Pancreas (tissue), 10 donors: ENCODE results near the gene DLX1. TPM values are rescaled to one million over a fixed set of nuclear protein-coding genes. Genes with fewer than 3 reads are reported as not detected.

Experiments
- ATAC-seq, 4 donors: fragments of 200-7000 bp; cut with Tn5 transposase; one replicate each; pipeline versions ENCODE4 v1.8.0 to v1.9.1; 2020; ENCODE audit warnings: mild to moderate bottlenecking in 4 of 4, moderate library complexity in 4 of 4
- DNase-seq, 6 donors: peaks; one replicate each; pipeline ENCODE4 v3.0.0-alpha.2; 2020
- FAIRE-seq: peaks from 2 replicates; lab custom pipeline; 2012; peaks lifted over from hg19 to GRCh38; lab: Jason Lieb, UNC
- H3K27ac ChIP-seq, 4 donors: fragments of 200-600 bp; sonication (generic); 1 replicate in 3 of 4; 2 replicates in 1 of 4; pipeline versions ENCODE4 v1.5.0 to v1.8.0; 2020
- H3K27me3 ChIP-seq, 4 donors: fragments of 200-600 bp; one replicate each; pipeline ENCODE4 v1.8.0; 2021
- H3K36me3 ChIP-seq, 3 donors: fragments of 200-600 bp; sonication (generic) in 1 of 3; one replicate each; pipeline versions ENCODE4 v1.5.0 to v1.8.0; 2020 to 2021
- H3K4me1 ChIP-seq, 3 donors: fragments of 200-600 bp; one replicate each; pipeline ENCODE4 v1.8.0; 2021
- H3K4me3 ChIP-seq, 4 donors: fragments of 200-600 bp; sonication (generic) in 2 of 4; one replicate each; pipeline versions ENCODE4 v1.5.0 to v1.8.0; 2020 to 2021
- H3K9me3 ChIP-seq, 4 donors: fragments of 200-600 bp; one replicate each; pipeline ENCODE4 v1.8.0; 2021
- CTCF ChIP-seq, 4 donors: fragments of 200-600 bp; sonication (generic) in 3 of 4; IDR thresholded peaks; one replicate each; pipeline versions ENCODE4 v1.5.0 to v1.8.0; 2021; ENCODE audit warnings: antibody characterized with exemption in 4 of 4
- WGBS, 2 donors: extraction: QIAGEN DNeasy Blood & Tissue Kit; methylation state at CpG; one replicate each; pipeline ENCODE4 v1.1.7; 2013; 5-methylcytosine and 5-hydroxymethylcytosine counted together
- intact Hi-C, 3 donors: fragments of 100-400 bp; cut with DNase I; formaldehyde crosslinking; loops; one replicate each; pipeline versions ENCODE4 v1.11.1 to v1.14.2; 2022
- polyA plus RNA-seq, 2 donors: library from polyadenylated mRNA; stranded (reverse); fragments of 200-250 nt; gene quantifications; one replicate each; pipeline ENCODE4 v1.2.3, GENCODE V29; 2013
- total RNA-seq, 6 donors: library from RNA; stranded (reverse); fragmentation: NEBNext Ultra II Directional in 4 of 6; extraction: Animal tissue kit (Norgen Biotek cat#: 25700) in 4 of 6; gene quantifications; one replicate each; pipeline versions ENCODE4 v1.2.1 to v1.2.4, GENCODE V29; 2021 to 2023
- donor health status: healthy with polysubstance abuse.
- donor health status: DM: no; HTN: no; CAD: no; lungs with moderate emphysema.
- donor health status: DM: no; HTN: no; CAD: no.
- donor health status: control.
- donor health status: control.
- donor health status: Bipolar disorder and iron deficiency.
- donor health status: DM: yes; HTN: yes; CAD: no.
- donor health status: DM: no; HTN: no; CAD: no.
- donor health status: DM: no; HTN: no; CAD: no.
- donor health status: DM: yes; HTN: yes; CAD: no.

The DLX1 gene
- total and polyA plus RNA-seq, 8 donors, result 0.15 to 0.26 (median 0.25) TPM; not detected in 5

- intact Hi-C loops, result no loop called here
- WGBS, 2 donors, result 35 to 40% methylated on average over 7 of the region's 7 CpGs
- Histone ChIP-seq H3K4me3 (no peak overlapping the region), H3K27me3 (peaks cover 7 to 93% (median 33%) of the 10 kb centered on the region in 4 donors), H3K4me1 (peaks cover 0 to 27% (median 4%) of the 10 kb centered on the region in 3 donors), H3K36me3 (no peaks in the 10 kb centered on the region), H3K27ac (no peak overlapping the region), H3K9me3 (no peaks in the 10 kb centered on the region)
- FAIRE-seq (no peak), DNase-seq (no peak), ATAC-seq (no peak)
- no peak for TF ChIP-seq CTCF (IDR thresholded peaks at IDR 0.05)
These were observed 4.3 kb downstream of the DLX1 start for GRCh38 chr2:172089633-172090032.

GRCh38 chr2:172090044-172090961, 5.0 kb downstream of the DLX1 start:
- ATAC-seq (no peak), FAIRE-seq (no peak), DNase-seq (peak in 1 of 6 donors; percentile 61)
- WGBS, 2 donors, result 10 to 11% methylated on average over 39 of the region's 39 CpGs
- intact Hi-C loops, result no loop called here
- Histone ChIP-seq H3K27me3 (peaks cover 7 to 93% (median 32%) of the 10 kb centered on the region in 4 donors), H3K9me3 (no peaks in the 10 kb centered on the region), H3K36me3 (no peaks in the 10 kb centered on the region), H3K4me1 (peaks cover 0 to 28% (median 4%) of the 10 kb centered on the region in 3 donors), H3K4me3 (no peak overlapping the region), H3K27ac (no peak overlapping the region)
- no peak for TF ChIP-seq CTCF (IDR thresholded peaks at IDR 0.05)

- Histone ChIP-seq H3K4me3 (no peak overlapping the region), H3K27ac (no peak overlapping the region), H3K27me3 (peaks cover 7 to 92% (median 29%) of the 10 kb centered on the region in 4 donors), H3K36me3 (no peaks in the 10 kb centered on the region), H3K9me3 (no peaks in the 10 kb centered on the region), H3K4me1 (peaks cover 3 to 26% (median 4%) of the 10 kb centered on the region in 3 donors)
- FAIRE-seq (no peak), ATAC-seq (no peak), DNase-seq (no peak)
- no peak for TF ChIP-seq CTCF (IDR thresholded peaks at IDR 0.05)
- 20 to 26% methylated on average over 13 of the region's 13 CpGs for WGBS, 2 donors
- intact Hi-C loops, result no loop called here
These were observed 5.8 kb downstream of the DLX1 start for GRCh38 chr2:172091000-172091641.

- TF ChIP-seq CTCF (IDR thresholded peaks at IDR 0.05), result no peak
- H3K27ac ChIP-seq, result no peak overlapping the region
- no peaks in the 10 kb centered on the region for H3K9me3 ChIP-seq
- H3K4me3 ChIP-seq, result no peak overlapping the region
- DNase-seq (no peak), FAIRE-seq (no peak), ATAC-seq (no peak)
- H3K4me1 ChIP-seq, result peaks cover 0 to 19% (median 10%) of the 10 kb centered on the region in 3 donors
- intact Hi-C loops, result no loop called here
- H3K36me3 ChIP-seq, result no peaks in the 10 kb centered on the region
- H3K27me3 ChIP-seq, result peaks cover 7 to 90% (median 25%) of the 10 kb centered on the region in 4 donors
- 23 to 29% methylated on average over 11 of the region's 11 CpGs for WGBS, 2 donors
These were observed 6.7 kb downstream of the DLX1 start for GRCh38 chr2:172091761-172092566.
